ENCODE results near the gene WDR54. TPM values are rescaled to one million over a fixed set of nuclear protein-coding genes. Genes with fewer than 3 reads are reported as not detected.
"Not testable (repeated sequence)": the region's sequence is repeated elsewhere in the genome, so short reads cannot be mapped to it uniquely, and the experiment has no call there.

WDR54 gene
- total and polyA plus RNA-seq, 12 donors: 6.4 to 23.9 (median 14.5) TPM

DNA sequence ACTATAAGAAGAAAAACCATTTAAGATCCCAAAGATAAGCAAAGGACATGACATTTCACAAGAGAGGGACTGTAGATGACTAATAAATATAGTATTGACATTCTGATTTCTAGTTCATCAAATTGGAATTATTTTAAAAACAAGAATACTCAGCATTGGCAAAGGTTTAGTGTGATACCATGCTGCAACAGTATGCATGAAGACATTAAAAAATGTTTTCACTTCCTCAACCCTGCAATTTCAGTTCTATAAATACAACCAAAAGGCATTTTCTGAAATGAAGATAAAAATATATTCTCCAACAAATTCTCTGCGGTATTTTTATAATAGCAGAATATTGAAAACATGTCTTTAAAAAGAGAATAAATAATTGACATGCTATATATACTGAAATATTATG is 2.2 kb upstream of the WDR54 start:
- intact Hi-C loops (cut with DNase I): no loop called here
- peaks cover 5 to 22% of the 10 kb centered on the region in 2 donors for H3K4me1 ChIP-seq (replicated peaks in 1 of 2)
- H3K36me3 ChIP-seq (replicated peaks in 1 of 2): no peaks in the 10 kb centered on the region
- 76 to 88% (median 82%) methylated on average over 1 of the region's 1 CpG for WGBS, 4 donors
- H3K9me3 ChIP-seq (replicated peaks in 1 of 3): no peaks in the 10 kb centered on the region
- H3K27ac ChIP-seq: no peak overlapping the region
- no peak for DNase-seq
- TF ChIP-seq POLR2A (IDR thresholded peaks at IDR 0.05): no peak
- TF ChIP-seq, protein P1, sequence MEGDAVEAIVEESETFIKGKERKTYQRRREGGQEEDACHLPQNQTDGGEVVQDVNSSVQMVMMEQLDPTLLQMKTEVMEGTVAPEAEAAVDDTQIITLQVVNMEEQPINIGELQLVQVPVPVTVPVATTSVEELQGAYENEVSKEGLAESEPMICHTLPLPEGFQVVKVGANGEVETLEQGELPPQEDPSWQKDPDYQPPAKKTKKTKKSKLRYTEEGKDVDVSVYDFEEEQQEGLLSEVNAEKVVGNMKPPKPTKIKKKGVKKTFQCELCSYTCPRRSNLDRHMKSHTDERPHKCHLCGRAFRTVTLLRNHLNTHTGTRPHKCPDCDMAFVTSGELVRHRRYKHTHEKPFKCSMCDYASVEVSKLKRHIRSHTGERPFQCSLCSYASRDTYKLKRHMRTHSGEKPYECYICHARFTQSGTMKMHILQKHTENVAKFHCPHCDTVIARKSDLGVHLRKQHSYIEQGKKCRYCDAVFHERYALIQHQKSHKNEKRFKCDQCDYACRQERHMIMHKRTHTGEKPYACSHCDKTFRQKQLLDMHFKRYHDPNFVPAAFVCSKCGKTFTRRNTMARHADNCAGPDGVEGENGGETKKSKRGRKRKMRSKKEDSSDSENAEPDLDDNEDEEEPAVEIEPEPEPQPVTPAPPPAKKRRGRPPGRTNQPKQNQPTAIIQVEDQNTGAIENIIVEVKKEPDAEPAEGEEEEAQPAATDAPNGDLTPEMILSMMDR (IDR thresholded peaks at IDR 0.05): no peak
- no peak overlapping the region for H3K4me3 ChIP-seq
- H3K27me3 ChIP-seq: peaks cover 3% of the 10 kb centered on the region

DNA sequence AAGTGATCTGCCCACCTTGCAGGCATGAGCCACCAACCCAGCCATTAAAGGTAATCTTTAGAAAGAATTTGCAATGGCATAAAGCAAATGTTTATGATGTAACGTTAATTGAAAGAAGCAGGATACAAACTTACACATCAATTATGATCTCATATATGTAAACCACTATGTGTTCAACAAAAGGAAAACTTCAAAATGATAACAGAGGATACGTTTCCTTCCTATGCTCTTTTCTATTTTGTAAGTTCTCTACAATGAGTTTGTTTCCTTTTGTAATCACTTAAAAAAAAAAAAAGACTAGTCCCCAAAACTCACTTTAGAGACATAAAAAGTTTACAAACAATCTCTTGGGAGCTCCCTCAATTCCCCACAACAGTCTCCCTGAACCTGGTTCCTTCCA is 1.5 kb upstream of the WDR54 start:
- H3K4me3 ChIP-seq: no peak overlapping the region
- TF ChIP-seq POLR2A (IDR thresholded peaks at IDR 0.05): no peak
- TF ChIP-seq, protein P1 (IDR thresholded peaks at IDR 0.05): no peak
- H3K36me3 ChIP-seq (replicated peaks in 1 of 2): no peaks in the 10 kb centered on the region
- H3K27ac ChIP-seq: no peak overlapping the region
- DNase-seq: no peak
- WGBS, 4 donors: 62 to 85% (median 74%) methylated on average over 2 of the region's 2 CpGs
- H3K27me3 ChIP-seq: peaks cover 3% of the 10 kb centered on the region
- H3K4me1 ChIP-seq (replicated peaks in 1 of 2): peaks cover 5 to 16% of the 10 kb centered on the region in 2 donors
- no peaks in the 10 kb centered on the region for H3K9me3 ChIP-seq (replicated peaks in 1 of 3)
- intact Hi-C loops (cut with DNase I): no loop called here

DNA sequence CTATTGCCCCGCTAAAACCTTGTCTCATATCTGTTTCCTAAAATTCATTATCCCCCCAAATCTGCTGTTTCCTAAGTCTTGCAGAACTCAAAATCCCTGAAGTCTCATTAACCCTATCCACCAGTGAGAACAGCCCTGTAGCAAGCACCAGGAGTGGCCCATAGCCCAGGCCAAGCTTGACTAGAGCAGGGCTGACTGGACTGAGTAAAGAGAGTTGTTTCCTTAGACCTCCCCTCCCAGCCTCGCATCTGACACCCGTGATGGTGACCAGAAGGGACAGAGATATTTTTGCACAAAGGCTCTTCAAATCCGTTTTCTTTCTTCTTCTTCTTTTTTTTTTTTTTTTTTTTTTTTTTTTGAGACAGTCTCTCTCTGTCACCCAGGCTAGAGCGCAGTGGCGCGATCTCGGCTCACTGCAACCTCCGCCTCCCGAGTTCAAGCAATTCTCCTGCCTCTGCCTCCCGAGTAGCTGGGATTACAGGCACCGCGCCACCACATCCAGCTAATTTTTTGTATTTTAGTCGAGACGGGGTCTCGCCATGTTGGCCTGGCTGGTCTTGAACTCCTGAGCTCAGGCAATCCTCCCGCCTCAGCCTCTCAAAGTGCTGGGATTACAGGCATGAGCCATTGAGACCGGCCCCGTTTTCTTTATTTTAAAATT is 957 bp upstream of the WDR54 start:
- Histone ChIP-seq H3K4me1 (replicated peaks in 1 of 2) (peaks cover 5 to 10% of the 10 kb centered on the region in 2 donors), H3K4me3 (peak overlapping the region in 1 of 4 donors; percentile 58), H3K27ac (peak overlapping the region in 1 of 5 donors; percentile 77)
- WGBS, 4 donors: 73 to 80% (median 75%) methylated on average over 19 of the region's 19 CpGs
- DNase-seq; intact Hi-C loops (cut with DNase I); H3K9me3 ChIP-seq (replicated peaks in 1 of 3); H3K27me3 ChIP-seq; H3K36me3 ChIP-seq (replicated peaks in 1 of 2): not testable (repeated sequence)

DNA sequence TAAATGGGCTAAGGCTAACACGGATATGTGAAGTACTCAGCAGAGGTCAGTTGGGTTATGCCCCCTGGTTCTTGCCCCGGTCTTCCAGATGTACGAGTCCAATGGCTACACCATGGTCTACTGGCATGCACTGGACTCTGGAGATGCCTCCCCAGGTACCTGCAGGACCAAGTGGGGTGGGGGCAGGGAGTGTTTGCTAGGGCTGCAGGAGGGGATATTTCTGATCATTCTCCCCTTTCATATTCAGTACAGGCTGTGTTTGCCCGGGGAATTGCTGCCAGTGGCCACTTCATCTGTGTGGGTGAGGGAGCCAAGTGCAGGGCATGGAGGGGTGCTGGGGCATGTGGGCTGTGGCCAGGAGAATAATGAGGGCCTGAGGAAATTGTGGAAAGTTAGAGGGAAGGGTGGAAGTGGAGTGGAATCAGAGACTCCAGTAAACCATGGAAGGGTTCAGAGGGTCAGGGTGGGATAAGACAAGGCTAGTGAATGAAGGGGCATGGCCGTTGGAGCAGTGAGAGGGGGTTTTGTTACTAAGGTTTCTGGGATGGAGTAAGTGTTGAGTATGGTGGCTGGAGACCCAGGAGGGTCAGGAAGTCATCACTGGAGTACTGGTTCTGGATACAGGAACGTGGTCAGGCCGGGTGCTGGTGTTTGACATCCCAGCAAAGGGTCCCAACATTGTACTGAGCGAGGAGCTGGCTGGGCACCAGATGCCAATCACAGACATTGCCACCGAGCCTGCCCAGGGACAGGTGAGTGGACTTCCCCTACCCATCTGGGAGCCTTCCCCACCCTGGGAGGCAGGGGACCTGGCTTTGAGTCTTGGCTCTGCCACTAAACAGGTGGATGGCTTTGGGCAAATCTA is 1.9 kb downstream of the WDR54 start:
- Histone ChIP-seq H3K9me3 (replicated peaks in 1 of 3) (no peaks in the 10 kb centered on the region), H3K27ac (no peak overlapping the region), H3K36me3 (replicated peaks in 1 of 2) (peaks cover 0 to 27% of the 10 kb centered on the region in 2 donors), H3K4me3 (no peak overlapping the region), H3K4me1 (replicated peaks in 1 of 2) (peaks cover 5 to 6% of the 10 kb centered on the region in 2 donors), H3K27me3 (no peaks in the 10 kb centered on the region)
- no peak for TF ChIP-seq POLR2A (IDR thresholded peaks at IDR 0.05)
- TF ChIP-seq, protein P1 (IDR thresholded peaks at IDR 0.05): no peak
- intact Hi-C loops (cut with DNase I): no loop called here
- 80 to 91% (median 87%) methylated on average over 7 to 9 of the region's 9 CpGs for WGBS, 4 donors
- no peak for DNase-seq

Data from adrenal gland (tissue), 12 donors.